Measurements from ENCODE around the gene HIPK2. TPM values are rescaled to one million over a fixed set of nuclear protein-coding genes. Genes with fewer than 3 reads are reported as not detected.

Gene HIPK2
- total RNA-seq, 4 donors from 2014 or later: 13.6 to 21.8 (median 18.2) TPM

GRCh38 chr7:139745678-139746143 is 32.1 kb downstream of the HIPK2 start:
- DNase-seq (ENCODE audit: low spot score in 2 of 2): no peak
- 57% methylated on average over 6 of the region's 6 CpGs for WGBS
- TF ChIP-seq CTCF (IDR thresholded peaks at IDR 0.05) (no peak), POLR2A (IDR thresholded peaks at IDR 0.05) (no peak), POLR2AphosphoS5 (IDR thresholded peaks at IDR 0.05) (no peak), EP300 (IDR thresholded peaks at IDR 0.05) (no peak)
- Histone ChIP-seq H3K4me3 (no peak overlapping the region), H3K36me3 (no peaks in the 10 kb centered on the region), H3K27ac (no peak overlapping the region), H3K27me3 (no peaks in the 10 kb centered on the region), H3K4me1 (peaks cover 17% of the 10 kb centered on the region), H3K9me3 (no peaks in the 10 kb centered on the region)

- TF ChIP-seq POLR2AphosphoS5 (IDR thresholded peaks at IDR 0.05): no peak
- no peak for TF ChIP-seq CTCF (IDR thresholded peaks at IDR 0.05)
- TF ChIP-seq POLR2A (IDR thresholded peaks at IDR 0.05): no peak
- Histone ChIP-seq H3K9me3 (no peaks in the 10 kb centered on the region), H3K4me3 (no peak overlapping the region), H3K27ac (no peak overlapping the region), H3K27me3 (no peaks in the 10 kb centered on the region), H3K4me1 (peaks cover 24% of the 10 kb centered on the region), H3K36me3 (no peaks in the 10 kb centered on the region)
- no peak for DNase-seq (ENCODE audit: low spot score in 2 of 2)
- WGBS: 92% methylated on average over 17 of the region's 18 CpGs
These were observed 32.8 kb downstream of the HIPK2 start for GRCh38 chr7:139744768-139745677.

- Histone ChIP-seq H3K36me3 (no peaks in the 10 kb centered on the region), H3K4me1 (peaks cover 27% of the 10 kb centered on the region), H3K27me3 (no peaks in the 10 kb centered on the region), H3K27ac (no peak overlapping the region), H3K9me3 (no peaks in the 10 kb centered on the region), H3K4me3 (no peak overlapping the region)
- no peak for TF ChIP-seq POLR2AphosphoS5 (IDR thresholded peaks at IDR 0.05)
- TF ChIP-seq EP300 (IDR thresholded peaks at IDR 0.05): no peak
- TF ChIP-seq CTCF (IDR thresholded peaks at IDR 0.05): no peak
- no peak for TF ChIP-seq POLR2A (IDR thresholded peaks at IDR 0.05)
- WGBS: 95% methylated on average over 10 of the region's 10 CpGs
- DNase-seq (ENCODE audit: low spot score in 2 of 2): no peak
These were observed 33.6 kb downstream of the HIPK2 start for GRCh38 chr7:139743967-139744767.

- H3K9me3 ChIP-seq: no peaks in the 10 kb centered on the region
- H3K4me3 ChIP-seq: no peak overlapping the region
- H3K36me3 ChIP-seq: no peaks in the 10 kb centered on the region
- no peaks in the 10 kb centered on the region for H3K27me3 ChIP-seq
- no peak for DNase-seq (ENCODE audit: low spot score in 2 of 2)
- no peak overlapping the region for H3K27ac ChIP-seq
- H3K4me1 ChIP-seq: peaks cover 27% of the 10 kb centered on the region
- WGBS: 92% methylated on average over 2 of the region's 2 CpGs
- no peak for TF ChIP-seq CTCF (IDR thresholded peaks at IDR 0.05)
These were observed 34.4 kb downstream of the HIPK2 start for GRCh38 chr7:139743267-139743966.
